Fibroblast of the conjunctiva (primary cell): ENCODE results near the gene ADGRL3.

Source experiments
- DNase-seq: peaks from one replicate; pipeline ENCODE4 v3.0.0-alpha.2; 2010; ENCODE audit warnings: low read depth

Gene ADGRL3

DNA sequence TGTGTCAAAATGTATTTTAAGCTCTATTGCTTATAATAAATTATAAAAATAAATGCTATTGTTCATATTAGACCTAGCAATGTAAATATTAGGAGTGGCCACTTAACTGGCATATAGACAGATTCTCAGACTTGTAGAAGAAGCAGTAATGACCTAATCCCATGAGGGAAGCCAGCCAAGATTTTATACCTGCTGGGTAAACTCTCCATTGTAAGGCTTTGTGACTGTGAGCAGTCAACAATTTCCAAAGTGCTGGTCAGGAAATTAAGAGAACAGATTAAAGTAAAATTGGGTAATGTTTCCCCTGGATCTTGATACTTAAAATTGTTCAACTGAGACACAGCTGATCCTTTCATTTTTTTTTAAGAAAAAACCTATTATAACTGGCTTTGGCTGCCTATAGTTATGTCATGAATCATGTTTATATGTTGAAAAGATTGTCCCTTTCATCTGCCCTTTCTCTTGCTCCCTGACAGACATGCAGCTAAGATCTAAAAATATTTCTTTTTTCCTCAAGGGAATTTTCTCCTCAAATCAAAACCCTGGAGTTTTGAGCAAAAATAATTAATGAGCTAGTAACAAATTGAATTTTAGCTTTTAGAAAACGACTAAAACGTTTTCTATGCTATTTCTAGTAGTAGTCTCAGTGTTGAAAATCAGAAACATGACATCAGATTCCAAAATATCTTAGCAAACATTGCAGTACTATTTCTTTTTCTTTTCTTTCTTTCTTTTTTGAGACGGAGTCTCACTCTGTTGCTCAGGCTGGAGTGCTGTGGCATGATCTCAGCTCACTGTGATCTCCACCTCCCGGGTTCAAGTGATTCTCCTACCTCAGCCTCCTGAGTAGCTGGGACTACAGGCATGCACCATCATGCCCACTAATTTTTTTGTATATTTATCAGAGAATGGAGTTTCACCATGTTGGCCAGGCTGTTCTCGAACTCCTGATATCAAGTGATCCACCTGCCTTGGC, 77.9 kb downstream of the ADGRL3 start:
- no peak for DNase-seq

DNA sequence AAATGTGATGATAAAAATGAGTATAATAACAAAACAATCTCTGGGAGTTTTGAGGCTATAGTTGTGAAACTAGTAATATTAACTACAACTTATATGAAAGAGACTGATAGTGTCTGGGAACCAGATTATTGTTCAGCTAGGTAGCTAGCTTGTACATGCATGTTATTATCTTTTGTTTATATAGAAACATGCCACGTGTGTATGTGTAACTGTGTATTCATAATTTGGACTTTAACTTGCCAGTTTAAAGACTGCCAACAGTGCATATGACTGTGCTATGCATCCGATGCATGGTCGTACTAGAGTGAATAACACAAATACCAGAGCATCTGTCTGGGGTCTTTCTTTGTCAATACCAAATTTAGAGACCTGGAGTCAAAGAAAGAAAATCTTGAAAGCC, 92.2 kb downstream of the ADGRL3 start:
- no peak for DNase-seq

DNA sequence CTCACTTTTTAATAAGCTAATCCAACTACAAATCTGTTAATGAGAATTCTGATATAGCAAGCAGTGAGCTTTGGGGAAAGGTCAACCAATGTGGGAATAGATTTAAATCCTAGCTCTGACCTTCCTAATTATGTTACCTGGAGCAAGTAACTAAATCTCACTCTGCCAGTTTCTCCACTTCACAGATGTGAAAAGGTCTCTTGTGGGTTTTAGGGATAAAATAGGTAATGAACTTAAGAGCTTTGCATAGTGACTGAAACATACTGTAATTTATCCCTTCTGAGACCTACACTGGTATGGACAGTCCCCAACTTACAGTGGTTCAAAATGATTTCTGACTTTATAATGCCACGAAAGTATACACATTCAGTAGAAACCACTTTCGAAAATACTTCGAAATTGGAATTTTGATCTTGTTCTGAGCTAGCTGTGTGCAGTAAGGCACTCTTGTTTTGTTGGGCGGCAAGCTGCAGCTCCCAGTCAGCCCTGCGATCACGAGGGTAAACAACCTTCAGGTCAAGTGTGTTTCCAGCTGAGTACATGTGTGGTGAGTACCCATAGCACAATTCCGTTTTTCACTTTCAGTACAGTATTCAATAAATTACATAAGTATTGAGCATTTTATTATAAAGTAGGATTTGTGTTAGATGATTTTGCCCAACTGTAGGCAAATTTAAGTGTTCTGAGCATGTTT, 93.7 kb downstream of the ADGRL3 start:
- no peak for DNase-seq

DNA sequence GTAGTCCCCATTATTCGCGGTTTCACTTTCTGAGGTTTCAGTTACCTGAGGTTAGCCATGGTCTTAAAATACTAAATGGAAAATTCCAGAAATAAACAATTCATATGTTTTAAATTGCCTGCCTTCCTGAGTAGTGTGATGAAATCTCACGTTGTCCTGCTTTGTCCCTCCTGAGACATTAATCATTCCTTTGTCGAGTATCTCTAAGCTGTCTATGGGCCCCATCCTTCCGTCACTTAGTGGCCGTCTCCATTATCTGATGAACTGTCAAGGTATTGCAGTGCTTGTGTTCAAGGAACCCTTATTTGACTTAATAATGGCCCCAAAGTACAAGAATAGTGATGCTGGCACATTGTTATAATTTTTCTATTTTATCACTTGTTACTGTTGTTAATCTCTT, 94.8 kb downstream of the ADGRL3 start:
- no peak for DNase-seq

DNA sequence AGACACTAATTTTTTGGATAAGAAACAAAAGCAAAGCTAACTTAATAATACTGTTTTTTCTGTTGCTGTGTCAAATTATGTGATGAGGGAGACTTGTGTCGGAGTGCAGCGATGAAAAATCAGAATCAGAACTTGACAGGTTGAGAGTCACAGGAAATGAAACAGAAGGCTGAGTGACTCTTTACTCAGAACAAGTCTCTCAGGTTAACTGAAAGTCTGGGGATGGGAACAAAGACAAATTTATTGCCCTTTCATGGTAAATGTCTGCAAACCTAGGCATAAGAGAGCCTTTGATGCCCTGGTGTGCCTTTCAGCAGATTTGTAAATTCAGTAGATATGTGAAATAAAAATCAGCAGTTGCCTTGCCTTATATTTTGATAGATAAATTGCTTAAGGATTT, 96.0 kb downstream of the ADGRL3 start:
- no peak for DNase-seq

DNA sequence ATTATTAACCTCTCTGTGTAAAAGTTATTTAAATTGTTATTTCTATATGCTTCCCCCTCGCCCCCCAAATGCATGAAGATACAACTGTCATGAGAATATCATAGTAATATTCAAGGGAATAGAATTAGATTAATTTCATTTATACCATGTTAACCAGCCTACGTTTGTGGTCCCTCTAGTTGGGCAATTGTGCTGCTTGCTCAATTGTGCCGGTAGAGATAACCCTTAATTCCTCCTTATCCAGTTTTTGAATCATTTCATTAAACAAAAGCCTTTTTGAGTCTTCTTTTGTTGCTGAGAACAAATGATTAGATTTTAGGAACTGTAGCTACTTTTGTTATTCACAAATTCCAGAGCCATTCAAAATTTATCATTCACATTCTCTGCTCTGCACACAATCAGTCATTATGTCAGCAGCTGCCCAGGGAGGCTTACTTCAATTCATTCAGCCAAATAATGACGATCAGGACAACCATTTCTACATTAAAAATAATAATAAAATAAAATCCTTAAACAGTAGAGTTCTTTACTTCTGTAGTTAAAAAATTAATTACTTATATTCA, 98.1 kb downstream of the ADGRL3 start:
- no peak for DNase-seq

DNA sequence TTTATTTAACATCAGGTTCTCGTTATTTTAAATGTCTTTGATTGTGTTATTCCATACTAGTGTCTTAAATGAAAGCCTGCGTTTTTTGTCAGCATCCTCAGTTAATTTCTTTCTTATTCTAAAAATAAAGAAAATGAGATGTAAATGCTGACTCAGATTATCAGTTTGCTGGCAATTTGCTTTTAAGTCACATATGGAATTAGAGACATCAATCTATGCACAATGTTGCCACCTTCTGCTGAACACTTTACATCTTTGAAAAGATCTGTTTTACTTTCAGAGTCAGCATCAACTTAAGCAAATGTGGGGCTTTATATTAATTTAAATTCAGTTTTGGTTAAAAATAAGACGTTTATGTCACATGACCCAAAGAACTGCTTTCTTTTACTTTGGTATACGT, 99.2 kb downstream of the ADGRL3 start:
- no peak for DNase-seq

DNA sequence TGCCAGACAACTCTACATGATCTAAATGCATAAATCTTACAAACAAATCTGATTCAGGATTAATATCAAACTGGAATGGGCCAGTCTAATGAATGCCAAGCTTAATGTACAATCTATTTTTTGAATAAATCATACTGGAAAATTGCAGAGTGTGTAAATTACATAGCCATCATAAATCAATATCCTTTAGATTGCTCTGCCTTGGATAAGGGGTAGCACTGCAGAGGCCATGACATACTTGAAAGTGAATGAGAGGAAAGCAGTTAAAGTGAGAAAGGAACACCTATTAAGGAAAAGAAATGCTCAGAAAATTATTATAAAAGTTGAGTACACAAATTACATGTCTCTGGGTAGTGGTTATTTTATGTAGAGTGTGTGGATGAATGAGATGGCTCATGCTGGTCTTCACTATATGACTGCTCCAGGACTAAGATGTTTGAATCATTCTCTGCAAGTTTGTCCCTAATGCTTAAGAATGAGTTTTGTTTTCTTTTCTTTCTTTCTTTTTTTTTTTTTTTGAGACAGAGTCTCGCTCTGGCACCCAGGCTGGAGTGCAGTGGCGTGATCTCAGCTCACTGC, 100.2 kb downstream of the ADGRL3 start:
- DNase-seq = no peak

DNA sequence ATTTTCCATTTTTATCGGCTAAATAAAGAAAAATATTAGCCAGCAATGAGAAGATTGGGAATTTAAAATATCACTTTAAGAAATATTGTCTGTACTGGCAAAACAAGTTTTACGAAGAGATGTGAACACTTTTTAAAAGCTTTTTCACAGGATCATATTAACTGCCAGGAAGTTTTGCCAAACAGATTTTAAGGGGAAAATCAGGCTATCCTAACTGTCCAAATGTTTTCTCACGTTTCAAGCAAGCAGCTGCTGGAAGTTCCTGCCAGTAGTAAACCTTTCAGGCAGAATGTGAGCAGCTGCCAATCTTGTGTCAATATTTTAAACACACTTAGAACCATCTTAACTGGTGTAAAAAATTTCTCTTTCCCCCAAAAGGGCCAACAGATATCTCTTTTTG, 101.1 kb downstream of the ADGRL3 start:
- no peak for DNase-seq

DNA sequence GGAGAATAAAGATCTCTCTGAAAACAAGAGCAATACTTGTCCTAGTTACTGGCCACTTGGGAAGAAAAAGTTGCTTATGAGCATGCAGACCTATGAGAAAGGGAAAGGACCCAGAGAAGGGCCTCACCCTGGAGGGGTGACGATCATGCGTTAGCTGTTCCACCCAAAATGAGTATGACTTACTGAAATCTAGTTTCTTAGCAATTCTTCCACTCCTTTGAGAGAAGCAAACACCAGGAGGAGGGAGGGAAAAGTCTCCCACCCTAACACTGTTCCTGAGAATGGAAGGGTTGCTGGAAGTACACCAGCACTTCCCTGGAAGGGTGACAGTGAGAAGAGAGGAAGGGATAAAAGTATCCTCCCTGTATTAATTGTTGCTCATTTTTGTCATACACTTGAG, 107.9 kb downstream of the ADGRL3 start:
- no peak for DNase-seq

DNA sequence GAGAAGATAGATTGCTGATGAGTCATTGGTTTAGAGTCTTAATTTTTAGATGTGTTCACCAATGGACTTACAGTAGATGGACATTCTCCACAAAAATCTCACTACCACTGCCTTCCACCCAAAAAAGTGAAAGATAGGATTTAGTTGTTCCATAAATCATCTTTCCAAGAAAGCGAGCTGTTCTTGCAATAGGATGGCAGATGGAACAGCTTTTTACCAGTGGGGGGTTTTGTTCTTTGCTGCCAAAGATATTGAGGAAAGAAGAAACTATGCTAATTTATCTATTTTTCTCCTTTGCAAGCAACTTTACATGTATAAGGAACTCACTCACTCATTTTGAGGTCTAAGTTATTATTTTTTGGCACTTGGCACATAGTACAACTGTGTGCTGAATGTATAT, 109.5 kb downstream of the ADGRL3 start:
- no peak for DNase-seq

DNA sequence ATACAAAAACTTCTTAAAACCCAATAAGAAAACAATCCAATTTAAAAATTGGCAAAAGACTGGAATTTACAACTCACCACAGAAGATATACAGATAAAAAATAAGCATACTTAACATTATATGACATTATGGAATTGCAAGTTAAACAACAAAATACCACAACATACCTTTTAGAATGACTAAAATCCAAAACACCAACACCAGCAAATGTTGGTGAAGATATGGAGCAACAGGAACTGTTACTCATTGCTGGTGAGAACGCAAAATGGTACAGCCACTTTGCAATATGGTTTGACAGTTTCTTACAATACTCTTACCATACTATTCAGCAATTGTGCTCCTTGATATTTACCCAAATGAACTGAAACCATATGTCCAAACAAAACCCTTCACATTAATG, 112.4 kb downstream of the ADGRL3 start:
- DNase-seq = no peak

DNA sequence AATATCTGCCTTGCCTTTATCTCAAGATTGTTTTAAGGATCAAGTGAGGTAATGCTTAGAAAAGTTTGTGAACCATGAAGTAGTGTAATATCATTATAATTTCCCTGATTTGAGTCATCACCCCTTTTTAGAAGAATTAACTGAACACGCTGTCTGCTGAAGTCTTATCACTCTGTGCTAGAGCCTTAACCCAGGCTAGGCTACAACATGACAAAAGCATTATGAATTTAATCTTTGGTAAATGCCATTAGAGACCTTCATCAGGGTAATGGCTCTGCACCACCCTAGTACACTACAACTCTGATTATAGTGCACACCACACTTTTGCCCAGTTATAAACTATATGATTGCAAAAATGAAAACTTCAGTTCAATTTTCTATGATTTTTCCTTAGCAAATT, 118.3 kb downstream of the ADGRL3 start:
- no peak for DNase-seq

DNA sequence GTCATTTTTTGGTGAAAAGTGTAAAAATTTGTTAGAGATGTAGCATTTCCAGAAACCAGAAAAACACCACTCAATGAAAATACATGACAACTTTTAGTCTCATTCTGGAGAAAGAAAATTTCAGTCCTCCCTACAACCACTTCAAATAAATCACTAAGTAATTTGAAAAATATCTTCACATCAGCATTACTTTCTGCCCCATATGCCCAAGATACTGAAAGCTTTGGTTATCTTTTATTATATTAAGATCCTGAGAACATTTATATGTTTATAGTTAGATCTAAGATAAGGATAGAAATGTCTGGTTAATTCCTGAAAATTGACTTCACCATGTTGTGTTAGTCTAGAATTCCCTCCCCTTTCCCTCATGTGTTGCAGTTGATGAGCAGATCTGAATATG, 119.0 kb downstream of the ADGRL3 start:
- no peak for DNase-seq

DNA sequence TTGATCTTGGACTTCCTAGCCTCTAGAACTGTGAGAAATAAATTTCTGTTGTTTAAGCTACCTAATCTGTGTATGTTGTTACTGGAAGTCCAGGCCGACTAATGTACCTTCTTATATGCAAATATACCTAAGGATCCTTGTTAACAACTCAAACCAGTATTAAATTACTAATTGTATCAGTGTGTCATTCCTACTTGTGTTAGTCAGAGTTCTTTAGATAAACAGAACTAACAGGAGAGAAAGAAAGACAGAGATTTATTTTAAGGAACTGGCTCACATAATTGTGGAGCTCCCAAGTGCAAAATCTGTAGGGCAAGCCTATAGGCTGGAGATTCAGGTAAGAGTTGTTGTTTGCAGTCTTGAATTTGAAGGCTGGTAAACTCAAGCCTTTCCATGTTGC, 120.0 kb downstream of the ADGRL3 start:
- no peak for DNase-seq

DNA sequence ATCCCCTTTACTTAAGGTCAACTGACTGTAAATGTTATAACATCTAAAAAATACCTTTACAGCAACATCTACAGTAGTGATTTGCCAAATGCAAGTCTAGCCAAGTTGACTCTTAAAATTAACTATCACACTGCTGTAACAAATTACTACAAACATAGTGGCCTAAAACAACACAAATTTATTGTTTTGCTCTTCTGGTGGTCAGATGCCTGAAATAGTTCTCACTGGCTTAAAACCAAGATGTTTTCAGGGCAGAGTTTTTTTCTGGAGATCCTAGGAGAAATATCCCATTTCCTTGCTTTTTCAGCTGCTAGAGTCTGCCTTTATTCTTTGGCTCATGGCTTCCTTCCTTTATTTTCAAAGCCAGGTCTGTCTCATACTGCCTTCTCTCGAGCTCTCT, 120.5 kb downstream of the ADGRL3 start:
- no peak for DNase-seq

DNA sequence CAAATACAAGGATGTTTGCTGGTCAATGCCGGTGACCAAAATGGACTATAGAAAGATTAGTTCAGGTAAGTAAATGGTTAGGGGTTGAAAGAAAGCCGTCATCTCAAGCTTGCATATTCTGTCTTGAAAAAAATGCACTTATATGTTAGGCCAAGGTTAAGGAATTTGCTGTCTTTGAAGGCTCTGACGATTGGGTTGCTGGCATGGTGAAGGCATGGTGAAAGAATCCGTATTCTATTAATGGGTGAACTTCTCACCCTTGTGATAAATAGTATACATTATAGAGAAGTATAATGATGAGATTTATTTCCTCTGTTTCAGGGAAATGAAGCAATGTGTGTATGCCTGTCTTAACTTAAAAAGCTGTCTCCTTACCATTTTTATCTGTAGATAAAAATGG, 132.6 kb downstream of the ADGRL3 start:
- DNase-seq = no peak

DNA sequence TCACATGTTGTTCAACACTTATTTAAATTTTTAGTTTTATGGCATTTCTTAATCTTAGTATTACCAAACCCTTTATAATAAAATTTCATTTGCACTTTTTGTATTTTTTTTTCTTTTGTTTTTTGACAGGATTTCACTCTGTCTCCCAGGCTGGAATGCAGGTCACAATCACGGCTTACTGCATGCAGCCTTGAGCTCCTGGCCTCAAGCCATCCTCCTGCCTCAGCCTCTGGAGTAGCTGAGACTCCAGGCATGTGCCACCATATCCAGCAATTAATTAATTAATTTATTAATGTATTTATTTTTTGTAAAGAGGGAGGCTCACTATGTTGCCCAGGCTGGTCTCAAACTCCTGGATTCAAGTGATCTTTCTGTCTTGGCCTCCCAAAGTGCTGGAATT, 133.4 kb downstream of the ADGRL3 start:
- no peak for DNase-seq

DNA sequence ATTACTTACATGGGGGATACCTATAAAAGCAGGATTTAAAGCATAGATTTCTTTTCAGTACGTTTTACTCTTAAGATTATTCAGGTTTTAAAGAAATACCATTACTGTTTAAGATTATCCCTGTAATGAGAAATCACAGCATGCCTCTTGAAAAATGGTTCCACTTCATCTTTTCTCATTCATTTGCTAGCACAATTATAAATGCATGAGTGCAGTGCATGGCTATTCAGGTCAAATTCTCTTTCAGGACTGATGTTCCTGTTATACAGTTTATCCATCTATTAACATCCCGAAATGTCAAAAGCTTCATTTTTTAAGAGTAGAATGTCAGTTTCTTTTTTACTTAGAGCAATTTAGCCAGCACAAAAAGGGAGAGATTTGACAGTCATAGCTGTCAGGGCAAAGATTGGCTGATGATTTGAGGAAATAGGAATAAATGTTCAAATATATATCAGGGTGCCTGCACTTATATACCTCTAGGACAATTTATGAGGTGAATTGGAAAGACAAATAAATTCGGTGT, 135.2 kb downstream of the ADGRL3 start:
- DNase-seq = no peak

DNA sequence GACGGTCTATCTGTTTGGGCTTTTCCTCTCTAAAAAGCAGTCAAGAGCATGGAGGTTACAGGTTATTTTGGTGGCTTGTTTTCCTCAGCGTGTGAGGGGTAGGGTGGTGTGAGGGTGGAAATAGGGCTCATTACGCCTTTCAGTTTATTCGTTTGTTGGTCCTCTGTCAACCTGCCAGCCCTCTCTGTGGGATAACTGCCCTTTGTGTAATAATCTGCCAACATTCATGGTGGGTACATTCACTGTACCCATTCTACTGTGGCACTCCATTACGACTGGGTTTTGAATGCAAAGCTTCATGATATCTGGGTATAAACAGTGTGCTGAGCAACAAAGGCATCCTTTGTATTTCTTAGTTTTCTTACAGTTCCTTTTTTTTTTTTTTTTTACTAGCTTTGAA, 136.4 kb downstream of the ADGRL3 start:
- no peak for DNase-seq

DNA sequence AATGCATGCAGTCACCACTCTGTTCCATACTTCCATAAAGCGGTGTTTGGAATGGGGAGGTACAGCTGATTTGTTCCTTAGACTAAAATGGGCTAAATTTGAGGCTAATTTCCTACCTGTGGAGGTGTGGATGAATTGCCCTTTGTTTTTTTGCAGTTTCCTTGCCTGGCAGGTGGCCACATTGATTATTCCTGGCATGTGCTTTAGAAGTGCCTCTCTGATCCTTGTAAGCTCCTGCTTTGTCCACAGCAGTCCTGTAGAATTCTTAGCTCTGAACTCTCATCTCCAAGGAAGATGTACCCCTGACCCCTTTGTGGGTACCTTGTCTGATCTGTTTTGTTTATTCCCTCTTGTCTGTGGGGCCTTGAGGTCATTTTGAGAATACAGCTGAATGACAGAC, 136.8 kb downstream of the ADGRL3 start:
- no peak for DNase-seq

DNA sequence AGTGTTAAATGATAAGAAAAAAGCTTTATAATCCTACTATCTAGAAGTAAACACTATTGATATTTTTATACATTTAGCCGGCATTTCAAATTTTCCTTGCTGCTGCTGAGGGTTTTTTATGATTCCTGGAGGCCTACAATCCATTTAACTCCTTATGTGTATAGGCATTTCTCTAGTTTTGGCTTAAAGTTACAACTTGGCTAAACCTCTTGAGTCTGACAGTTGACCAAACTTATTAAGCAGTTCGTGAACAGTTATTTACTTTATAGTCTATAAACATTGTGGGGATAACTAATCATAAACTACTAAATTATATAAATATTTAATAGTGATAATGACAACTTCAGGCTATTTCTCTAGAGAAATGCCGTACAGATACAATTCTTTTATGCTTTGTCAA, 141.9 kb downstream of the ADGRL3 start:
- no peak for DNase-seq

DNA sequence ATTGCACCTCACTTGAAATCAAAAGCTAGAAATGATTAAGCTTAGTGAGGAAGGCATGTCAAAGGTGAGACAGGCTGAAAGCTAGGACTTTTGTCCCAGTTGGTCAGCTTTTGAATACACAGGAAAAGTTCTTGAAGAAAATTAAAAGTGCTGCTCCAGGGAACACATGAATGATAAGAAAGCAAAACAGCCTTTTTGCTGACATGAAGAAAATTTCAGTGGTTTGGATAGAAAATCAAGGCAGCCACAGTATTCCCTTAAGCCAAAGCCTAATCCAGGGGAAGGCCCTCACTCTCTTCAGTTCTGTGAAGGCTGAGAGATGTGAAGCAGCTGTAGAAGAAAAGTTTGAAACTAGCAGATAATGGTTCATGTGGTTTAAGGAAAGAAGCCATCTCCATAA, 150.8 kb downstream of the ADGRL3 start:
- DNase-seq = no peak
